Caco-2 (cell line): ENCODE results near the gene RPS15. TPM values are rescaled to one million over a fixed set of nuclear protein-coding genes. Genes with fewer than 3 reads are reported as not detected.
"Not testable (repeated sequence)": the region's sequence is repeated elsewhere in the genome, so short reads cannot be mapped to it uniquely, and the experiment has no call there.

Experiments used
- BruUV-seq: library from RNA; stranded (reverse); fragments of 400-500 nt; replicated peaks from 2 replicates; lab custom pipeline; 2021; lab: Mats Ljungman, UMichigan
- CTCF ChIA-PET: fragments of 300-600 bp; sonication (Branson Sonifier 250); formaldehyde crosslinking; loops from one replicate; lab custom pipeline; 2022; ENCODE audit warnings: antibody characterized with exemption; lab: Charles Lee
- POLR2A ChIA-PET: fragments of 300-600 bp; sonication (Branson Sonifier 250); formaldehyde crosslinking; loops from one replicate; lab custom pipeline; 2022; ENCODE audit warnings: antibody characterized with exemption; lab: Charles Lee
- DNase-seq, 2 experiments: peaks; one replicate each; pipeline versions ENCODE4 v3.0.0 to v3.0.0-alpha.2; 2020 to 2022
- H3K27me3 ChIP-seq: replicated peaks from 2 replicates; pipeline ENCODE4 v1.6.0; 2011; ENCODE audit warnings: low read length; ENCODE audit not compliant: control insufficient read depth, insufficient read depth
- H3K36me3 ChIP-seq: 2 replicates; pipeline ENCODE4 v1.5.1; 2011; ENCODE audit warnings: low read length; ENCODE audit not compliant: control insufficient read depth, insufficient read depth
- H3K4me1 ChIP-seq: fragments of 250-450 bp; sonication (Bioruptor Pico); 2 replicates; pipeline ENCODE4 v1.5.1; 2020; ENCODE audit warnings: mild to moderate bottlenecking
- H3K4me3 ChIP-seq: 2 replicates; pipeline ENCODE4 v1.5.1; 2011; ENCODE audit warnings: low read depth, mild to moderate bottlenecking, control low read depth, low read length
- H3K9me3 ChIP-seq: fragments of 250-450 bp; sonication (Bioruptor Pico); 2 replicates; pipeline ENCODE4 v1.5.1; 2020; ENCODE audit warnings: mild to moderate bottlenecking, moderate library complexity
- H3K27ac Mint-ChIP-seq: one replicate; pipeline ENCODE4 v1.8.0; 2022; ENCODE audit warnings: mixed read lengths; ENCODE audit not compliant: unreplicated experiment
- H3K27me3 Mint-ChIP-seq: one replicate; pipeline ENCODE4 v1.8.0; 2022; ENCODE audit warnings: mixed read lengths; ENCODE audit not compliant: insufficient read depth, unreplicated experiment
- H3K36me3 Mint-ChIP-seq: one replicate; pipeline ENCODE4 v1.8.0; 2022; ENCODE audit warnings: mild to moderate bottlenecking, mixed read lengths; ENCODE audit not compliant: insufficient read depth, unreplicated experiment
- H3K4me1 Mint-ChIP-seq: one replicate; pipeline ENCODE4 v1.8.0; 2022; ENCODE audit warnings: low read depth, mixed read lengths; ENCODE audit not compliant: unreplicated experiment
- H3K4me3 Mint-ChIP-seq: one replicate; pipeline ENCODE4 v1.8.0; 2022; ENCODE audit warnings: mild to moderate bottlenecking, moderate library complexity, mixed read lengths; ENCODE audit not compliant: unreplicated experiment
- H3K9me3 Mint-ChIP-seq: one replicate; pipeline ENCODE4 v1.8.0; 2022; ENCODE audit warnings: mixed read lengths; ENCODE audit not compliant: unreplicated experiment
- intact Hi-C: fragments of 100-400 bp; cut with micrococcal nuclease; formaldehyde crosslinking; loops from one replicate; pipeline ENCODE4 v1.10.0; 2022; ENCODE audit not compliant: unreplicated experiment
- total RNA-seq: library from RNA; stranded (reverse); gene quantifications from 2 replicates; pipeline ENCODE4 v1.2.3, GENCODE V29; 2022
- TF ChIP-seq, protein P1 (sequence below), 2 experiments: fragments of 200-600 bp in 1 of 2; IDR thresholded peaks; 1 replicate in 1 of 2; 2 replicates in 1 of 2; pipeline versions ENCODE4 v1.5.1 to v1.8.0; 2011 to 2022; ENCODE audit warnings: antibody characterized with exemption in 1 of 2, control low read depth in 1 of 2, inconsistent platforms in 1 of 2, low read depth in 1 of 2, low read length in 1 of 2, mild to moderate bottlenecking in 1 of 2, moderate library complexity in 1 of 2; ENCODE audit not compliant: insufficient read depth in 1 of 2, severe bottlenecking in 1 of 2, unreplicated experiment in 1 of 2

RPS15 gene
- total RNA-seq, 1 experiment from 2014 or later, result 1,192 TPM

DNA sequence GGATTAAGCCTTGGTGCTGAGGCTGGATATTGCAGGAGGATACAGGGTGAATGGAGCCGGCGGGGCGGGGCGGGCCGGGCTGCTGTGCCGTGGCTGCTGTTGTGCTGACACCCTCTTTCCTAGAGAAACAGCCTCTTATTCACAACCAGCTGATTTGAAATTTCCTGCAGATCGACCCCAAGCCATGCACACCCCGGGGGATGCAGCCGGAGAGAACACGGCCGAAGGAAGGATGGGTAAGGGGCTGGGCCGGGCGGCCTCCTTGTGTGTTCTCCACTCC, 19.8 kb upstream of the RPS15 start:
- no peak for DNase-seq
- peaks cover 2% of the 10 kb centered on the region for H3K36me3 ChIP-seq
- Mint-ChIP-seq H3K27ac (no peak overlapping the region), H3K4me1 (peaks cover 13% of the 10 kb centered on the region), H3K4me3 (no peak overlapping the region), H3K36me3 (peaks cover 79% of the 10 kb centered on the region), H3K27me3 (no peaks in the 10 kb centered on the region), H3K9me3 (no peaks in the 10 kb centered on the region)
- no peaks in the 10 kb centered on the region for H3K27me3 ChIP-seq
- peaks cover 25% of the 10 kb centered on the region for H3K4me1 ChIP-seq
- H3K4me3 ChIP-seq, result no peak overlapping the region
- TF ChIP-seq, protein P1, sequence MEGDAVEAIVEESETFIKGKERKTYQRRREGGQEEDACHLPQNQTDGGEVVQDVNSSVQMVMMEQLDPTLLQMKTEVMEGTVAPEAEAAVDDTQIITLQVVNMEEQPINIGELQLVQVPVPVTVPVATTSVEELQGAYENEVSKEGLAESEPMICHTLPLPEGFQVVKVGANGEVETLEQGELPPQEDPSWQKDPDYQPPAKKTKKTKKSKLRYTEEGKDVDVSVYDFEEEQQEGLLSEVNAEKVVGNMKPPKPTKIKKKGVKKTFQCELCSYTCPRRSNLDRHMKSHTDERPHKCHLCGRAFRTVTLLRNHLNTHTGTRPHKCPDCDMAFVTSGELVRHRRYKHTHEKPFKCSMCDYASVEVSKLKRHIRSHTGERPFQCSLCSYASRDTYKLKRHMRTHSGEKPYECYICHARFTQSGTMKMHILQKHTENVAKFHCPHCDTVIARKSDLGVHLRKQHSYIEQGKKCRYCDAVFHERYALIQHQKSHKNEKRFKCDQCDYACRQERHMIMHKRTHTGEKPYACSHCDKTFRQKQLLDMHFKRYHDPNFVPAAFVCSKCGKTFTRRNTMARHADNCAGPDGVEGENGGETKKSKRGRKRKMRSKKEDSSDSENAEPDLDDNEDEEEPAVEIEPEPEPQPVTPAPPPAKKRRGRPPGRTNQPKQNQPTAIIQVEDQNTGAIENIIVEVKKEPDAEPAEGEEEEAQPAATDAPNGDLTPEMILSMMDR (IDR thresholded peaks at IDR 0.05; ENCODE audit: insufficient read depth in 1 of 2, low read depth in 1 of 2, low read length in 1 of 2, severe bottlenecking in 1 of 2, unreplicated experiment in 1 of 2), result no peak
- ChIA-PET POLR2A (no interaction called here), CTCF (no interaction called here)
- H3K9me3 ChIP-seq, result no peaks in the 10 kb centered on the region
- no TSS peak for BruUV-seq
- intact Hi-C loops, result no loop called here

DNA sequence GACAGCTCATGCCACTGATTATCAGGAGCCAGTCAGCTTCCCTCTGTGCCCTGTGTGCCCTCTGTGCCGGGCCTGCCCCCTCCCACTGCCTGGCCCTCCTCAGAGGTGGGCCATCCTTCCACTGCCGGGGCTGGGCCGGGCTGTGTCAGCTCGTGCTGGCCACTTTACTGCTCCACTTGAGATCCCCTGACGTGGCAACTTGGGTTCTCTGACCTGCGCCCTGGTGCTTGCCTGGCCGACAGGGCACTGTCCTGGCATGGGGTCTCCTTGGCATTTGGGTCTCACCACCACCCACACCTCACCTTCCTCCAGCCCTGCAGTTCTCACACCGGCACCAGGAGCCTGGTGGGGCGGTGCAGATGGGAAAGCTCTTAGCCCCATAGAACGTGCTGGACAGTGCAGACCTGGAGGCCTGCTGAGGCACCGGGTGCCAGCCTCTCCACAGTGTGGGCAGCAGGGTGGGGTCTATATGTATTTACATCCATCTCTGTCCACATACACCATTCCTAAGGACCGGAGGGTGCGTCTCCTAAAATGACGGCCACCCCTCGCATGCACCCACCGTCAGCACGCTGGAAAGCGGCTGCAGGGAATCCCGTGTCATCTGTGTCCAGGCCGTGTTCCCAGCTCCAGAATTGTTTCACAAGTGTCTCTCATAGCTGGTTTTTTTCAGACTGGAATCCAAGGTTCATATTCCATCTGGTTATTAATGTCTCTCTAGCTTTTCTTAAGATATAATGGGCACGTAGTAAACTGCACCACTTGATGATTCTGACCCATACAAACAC, 19.1 kb upstream of the RPS15 start:
- no peak for DNase-seq
- CTCF ChIA-PET, result no interaction called here
- TF ChIP-seq, protein P1 (IDR thresholded peaks at IDR 0.05; ENCODE audit: insufficient read depth in 1 of 2, low read depth in 1 of 2, low read length in 1 of 2, severe bottlenecking in 1 of 2, unreplicated experiment in 1 of 2), result no peak
- H3K27ac Mint-ChIP-seq, result no peak overlapping the region
- POLR2A ChIA-PET, result no interaction called here
- intact Hi-C loops, result no loop called here
- peaks cover 26% of the 10 kb centered on the region for H3K4me1 ChIP-seq
- no peaks in the 10 kb centered on the region for H3K27me3 ChIP-seq
- H3K4me3 ChIP-seq, result no peak overlapping the region
- H3K4me1 Mint-ChIP-seq, result peaks cover 20% of the 10 kb centered on the region
- no TSS peak for BruUV-seq
- H3K36me3 Mint-ChIP-seq, result peaks cover 85% of the 10 kb centered on the region
- H3K9me3 ChIP-seq, result no peaks in the 10 kb centered on the region
- H3K9me3 Mint-ChIP-seq, result no peaks in the 10 kb centered on the region
- no peaks in the 10 kb centered on the region for H3K27me3 Mint-ChIP-seq
- no peak overlapping the region for H3K4me3 Mint-ChIP-seq
- H3K36me3 ChIP-seq, result peaks cover 2% of the 10 kb centered on the region

DNA sequence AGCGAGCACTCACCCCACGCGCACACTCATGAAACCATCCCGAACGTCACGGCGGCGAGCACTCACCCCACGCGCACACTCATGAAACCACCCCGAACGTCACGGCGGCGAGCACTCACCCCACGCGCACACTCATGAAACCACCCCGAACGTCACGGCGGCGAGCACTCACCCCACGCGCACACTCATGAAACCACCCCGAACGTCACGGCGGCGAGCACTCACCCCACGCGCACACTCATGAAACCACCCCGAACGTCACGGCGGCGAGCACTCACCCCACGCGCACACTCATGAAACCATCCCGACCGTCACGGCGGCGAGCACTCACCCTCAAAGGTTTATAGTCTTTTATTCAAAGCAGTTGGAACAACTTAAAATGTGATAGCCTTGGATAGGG, 18.1 kb upstream of the RPS15 start:
- intact Hi-C loops, CTCF ChIA-PET: not testable (repeated sequence)
- peaks cover 89% of the 10 kb centered on the region for H3K36me3 Mint-ChIP-seq

More for the DNA sequence above, 18.1 kb upstream of the RPS15 start:
- POLR2A ChIA-PET, H3K4me3 ChIP-seq, DNase-seq, H3K36me3 ChIP-seq, H3K9me3 ChIP-seq, H3K27me3 Mint-ChIP-seq, BruUV-seq, H3K27me3 ChIP-seq, H3K9me3 Mint-ChIP-seq, H3K27ac Mint-ChIP-seq, H3K4me3 Mint-ChIP-seq: not testable (repeated sequence)
- H3K4me1 Mint-ChIP-seq, result peaks cover 26% of the 10 kb centered on the region
- H3K4me1 ChIP-seq, result peaks cover 30% of the 10 kb centered on the region
